NCI-H748 (cell line): ENCODE data around the gene PARD6B.
"Not testable (repeated sequence)": the region's sequence is repeated elsewhere in the genome, so short reads cannot be mapped to it uniquely, and the experiment has no call there.

Experiments used
- DNase-seq: peaks from one replicate; lab custom pipeline; 2025; ENCODE audit not compliant: unreplicated experiment; lab: John Stamatoyannopoulos, UW

The PARD6B gene

DNA sequence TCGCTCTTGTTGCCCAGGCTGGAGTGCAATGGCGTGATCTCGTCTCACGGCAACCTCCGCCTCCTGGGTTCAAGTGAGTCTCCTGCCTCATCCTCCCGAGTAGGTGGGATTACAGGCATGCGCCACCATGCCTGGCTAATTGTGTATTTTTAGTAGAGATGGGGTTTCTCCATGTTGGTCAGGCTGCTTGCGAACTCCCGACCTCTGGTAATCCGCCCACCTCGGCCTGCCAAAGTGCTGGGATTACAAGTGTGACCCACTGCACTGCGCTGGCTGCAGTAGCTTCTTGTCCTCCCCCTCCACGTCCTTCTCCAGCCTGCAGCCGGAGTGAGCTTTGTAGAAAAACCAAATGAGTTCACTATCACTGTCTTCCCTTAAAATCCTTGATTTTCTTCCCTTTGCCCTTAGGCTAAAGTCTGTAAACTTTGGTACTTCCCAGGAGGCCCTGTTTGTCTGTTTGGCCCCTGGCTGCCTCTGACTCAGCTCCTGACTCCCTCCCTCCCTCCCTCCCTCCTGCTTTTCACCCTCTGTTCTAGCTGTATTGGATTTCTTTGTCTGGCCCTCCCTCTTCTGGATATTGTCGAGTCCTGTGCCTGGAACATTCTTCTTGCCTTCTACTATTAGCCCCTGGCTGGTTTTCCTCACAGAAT is 12.9 kb downstream of the PARD6B start:
- no peak for DNase-seq

DNA sequence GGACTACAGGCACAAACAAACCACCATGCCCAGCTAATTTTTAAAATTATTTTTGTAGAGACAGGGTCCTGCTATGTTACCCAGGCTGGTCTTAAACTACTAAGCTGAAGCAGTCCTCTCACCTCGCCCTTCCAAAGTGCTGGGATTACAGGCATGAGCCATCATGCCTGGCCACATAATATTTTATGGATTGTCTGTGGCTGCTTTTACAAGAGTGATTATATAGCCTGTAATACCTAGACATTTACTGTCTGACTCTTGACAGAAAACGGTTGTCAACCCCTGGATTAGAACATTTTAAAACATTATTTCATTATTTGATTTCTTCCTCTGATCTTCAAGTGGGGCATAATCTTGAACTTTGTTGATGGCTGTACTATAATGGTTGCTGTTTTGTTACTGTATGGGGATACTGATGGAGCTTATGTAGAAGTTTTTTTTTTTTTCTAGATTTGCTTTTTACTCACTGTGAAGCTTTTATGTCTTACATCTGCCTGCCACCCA is 14.3 kb downstream of the PARD6B start:
- no peak for DNase-seq

DNA sequence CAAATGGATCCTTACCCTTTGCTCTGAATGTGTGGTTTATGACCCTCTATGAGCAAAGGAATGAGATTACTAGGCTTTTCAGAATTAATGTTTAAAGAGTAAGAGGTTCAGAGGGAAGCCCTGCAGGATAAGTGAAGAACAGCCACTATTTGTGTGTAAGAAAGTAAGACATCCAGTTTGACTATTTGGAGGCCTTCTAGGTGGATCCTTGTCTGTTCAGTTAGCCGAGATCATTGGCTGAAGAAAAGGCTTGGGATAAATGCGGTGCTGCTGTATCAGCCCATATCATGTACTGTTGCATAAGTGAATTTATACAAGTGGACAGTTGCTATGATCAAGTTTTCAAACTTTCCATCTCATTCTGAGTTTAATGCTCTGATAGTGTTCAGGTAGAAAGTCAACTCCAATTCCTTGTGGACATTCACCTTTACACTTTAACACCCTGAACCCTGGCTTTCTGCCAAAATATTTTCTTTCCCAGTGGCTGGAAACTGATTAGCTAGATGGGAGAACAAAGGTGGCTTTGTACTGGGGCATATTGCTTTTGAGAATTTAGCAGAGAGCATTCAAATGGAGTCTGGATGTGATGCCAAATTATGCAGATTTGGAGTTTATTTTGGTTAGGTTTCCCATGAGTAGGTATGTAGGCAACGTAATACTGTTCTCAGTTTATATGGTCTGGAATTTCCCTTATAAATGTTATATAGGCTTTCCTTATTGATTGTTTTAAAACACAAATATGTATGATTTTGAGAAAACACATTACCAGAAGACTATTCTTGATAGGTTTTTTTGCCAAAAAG is 15.0 kb downstream of the PARD6B start:
- DNase-seq: peak; percentile 10

DNA sequence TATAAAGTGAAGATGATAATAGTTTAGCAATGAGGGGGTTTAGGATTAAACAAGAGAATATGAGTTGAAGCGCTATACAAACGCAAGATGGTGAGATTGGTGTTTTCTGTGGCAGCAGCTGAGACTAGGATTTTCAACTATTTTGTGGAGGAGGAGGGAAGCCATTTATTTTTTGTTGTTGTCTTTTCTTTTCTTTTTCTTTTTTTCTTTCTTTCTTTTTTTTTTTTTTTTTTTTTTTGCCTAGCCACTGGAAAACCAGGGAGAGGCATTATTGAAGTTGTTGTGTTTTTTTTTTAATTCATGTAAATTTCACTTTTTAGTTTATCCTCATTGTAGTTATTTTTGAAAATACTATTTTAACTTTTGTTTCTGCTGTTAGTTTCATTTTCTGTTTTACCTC is 15.9 kb downstream of the PARD6B start:
- no peak for DNase-seq

DNA sequence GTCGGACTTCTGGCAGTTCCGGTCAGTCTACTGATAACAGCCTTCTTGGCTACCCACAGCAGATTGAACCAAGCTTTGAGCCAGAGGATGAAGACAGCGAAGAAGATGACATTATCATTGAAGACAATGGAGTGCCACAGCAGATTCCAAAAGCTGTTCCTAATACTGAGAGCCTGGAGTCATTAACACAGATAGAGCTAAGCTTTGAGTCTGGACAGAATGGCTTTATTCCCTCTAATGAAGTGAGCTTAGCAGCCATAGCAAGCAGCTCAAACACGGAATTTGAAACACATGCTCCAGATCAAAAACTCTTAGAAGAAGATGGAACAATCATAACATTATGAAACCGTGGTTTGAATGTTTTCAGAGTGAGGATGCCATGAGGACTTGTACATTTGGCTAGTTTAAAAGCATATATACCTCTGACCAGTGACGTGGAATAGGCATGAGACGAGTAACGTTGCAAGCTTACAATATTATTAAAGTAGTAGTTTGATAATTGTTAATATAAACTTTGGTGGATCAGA is 18.8 kb downstream of the PARD6B start:
- no peak for DNase-seq

DNA sequence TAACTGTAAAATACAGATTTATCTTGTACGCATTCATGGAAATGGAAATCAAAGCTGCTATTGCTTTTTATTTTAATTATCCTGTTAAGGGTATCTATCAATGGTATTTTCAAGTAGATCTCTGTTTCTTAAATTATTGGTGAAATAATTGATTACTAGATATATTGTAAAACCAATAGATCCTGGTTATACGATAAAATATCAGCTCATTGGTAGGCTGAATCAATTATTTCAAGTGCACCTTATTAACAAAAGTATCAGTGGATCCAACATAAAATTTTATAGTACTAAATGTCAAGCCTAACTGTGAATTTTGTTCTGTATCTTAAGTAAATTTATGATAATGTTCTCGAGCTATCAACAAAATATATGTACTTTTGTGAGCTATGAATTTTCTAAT is 21.8 kb downstream of the PARD6B start:
- no peak for DNase-seq

DNA sequence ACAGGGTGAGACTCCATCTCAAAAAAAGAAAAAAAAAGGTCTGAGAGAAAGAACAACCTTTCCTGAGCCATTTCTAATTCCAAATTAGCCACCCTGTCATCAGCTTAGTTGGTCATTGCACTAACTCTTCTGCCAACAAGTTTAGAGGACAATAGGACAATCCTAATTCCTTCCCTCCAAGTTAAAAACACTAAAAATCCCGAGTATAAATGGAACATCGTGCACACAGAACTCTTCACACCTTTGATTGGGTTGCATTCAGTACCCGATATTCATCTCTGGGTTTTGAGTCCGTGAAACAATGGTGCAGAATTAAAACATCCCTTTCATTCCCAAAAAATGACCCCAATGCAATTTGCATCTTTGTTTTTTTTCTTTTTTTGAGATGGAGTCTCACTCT is 23.0 kb downstream of the PARD6B start:
- DNase-seq: no peak

DNA sequence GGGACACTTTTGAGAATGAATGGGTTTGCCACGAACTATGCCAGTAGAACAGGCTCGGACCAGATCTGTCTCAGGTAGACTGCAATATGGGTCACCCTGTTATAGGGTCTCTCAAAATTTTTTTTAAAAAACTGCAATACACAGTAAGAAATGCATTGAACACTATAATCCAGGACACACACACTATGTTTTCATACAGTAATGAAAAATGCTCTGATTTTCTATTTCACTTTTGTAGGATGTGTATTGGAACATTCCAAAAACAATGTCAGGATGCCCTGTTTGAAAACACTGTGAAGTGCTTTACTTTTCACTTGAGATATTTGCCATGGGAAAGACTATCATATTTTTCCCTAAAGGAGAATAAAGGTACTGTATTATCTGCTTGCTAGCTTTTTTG is 25.1 kb downstream of the PARD6B start:
- DNase-seq: no peak

DNA sequence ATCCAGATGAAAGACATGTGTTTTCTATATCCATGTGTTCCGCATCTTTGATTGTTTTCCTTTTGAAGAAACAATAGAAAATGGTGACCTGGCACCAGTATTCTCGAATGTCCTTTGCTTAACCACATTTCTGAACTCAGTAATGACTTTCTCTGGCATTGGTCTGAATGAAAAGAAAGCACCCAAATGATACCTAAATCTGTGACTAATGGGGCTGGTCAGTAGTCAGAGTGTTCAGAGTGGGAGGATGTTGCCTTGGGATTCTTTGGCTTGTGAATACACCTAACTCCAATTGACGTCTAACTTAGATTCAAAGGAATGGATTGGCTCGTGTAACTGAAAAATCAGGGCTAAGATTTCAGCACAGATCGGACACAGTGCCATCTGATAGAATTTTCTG is 27.1 kb downstream of the PARD6B start:
- no peak for DNase-seq

DNA sequence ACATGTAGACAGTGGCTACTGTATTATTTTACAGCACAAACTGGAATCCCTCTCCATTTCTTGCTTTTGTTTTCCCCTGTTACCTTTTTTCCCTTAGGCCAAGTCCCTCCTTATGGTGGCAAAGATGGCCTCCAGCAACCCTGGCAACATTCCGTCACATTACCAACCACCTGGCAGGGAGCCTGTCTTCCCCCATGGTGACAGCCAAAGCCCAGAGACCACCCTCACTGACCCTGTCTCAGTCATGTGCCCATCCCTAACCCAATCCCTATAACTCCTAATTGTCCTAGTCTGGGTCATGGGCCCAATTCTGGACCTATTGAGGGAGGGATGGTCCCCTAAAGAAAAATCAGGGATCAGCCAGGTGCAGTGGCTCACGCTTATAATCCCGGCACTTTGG is 27.6 kb downstream of the PARD6B start:
- DNase-seq: no peak

DNA sequence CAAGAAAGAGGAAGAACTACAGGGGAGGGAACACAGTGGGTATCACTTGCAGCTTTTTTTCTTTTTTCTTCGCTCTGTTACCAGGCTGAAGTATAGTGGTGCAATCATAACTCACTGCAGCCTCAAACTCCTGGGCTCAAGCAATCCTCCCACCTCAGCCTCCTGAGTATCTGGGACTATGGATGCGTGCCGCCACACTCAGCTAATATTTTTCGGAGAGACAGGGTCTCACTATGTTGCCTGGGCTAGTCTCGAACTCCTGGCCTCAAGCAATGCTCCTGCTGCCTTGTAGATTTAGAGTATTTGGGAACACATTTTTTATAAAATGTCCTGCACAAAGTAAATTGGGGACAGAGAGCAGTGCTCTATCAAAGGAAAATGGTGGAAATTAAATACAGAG is 28.3 kb downstream of the PARD6B start:
- DNase-seq: no peak

DNA sequence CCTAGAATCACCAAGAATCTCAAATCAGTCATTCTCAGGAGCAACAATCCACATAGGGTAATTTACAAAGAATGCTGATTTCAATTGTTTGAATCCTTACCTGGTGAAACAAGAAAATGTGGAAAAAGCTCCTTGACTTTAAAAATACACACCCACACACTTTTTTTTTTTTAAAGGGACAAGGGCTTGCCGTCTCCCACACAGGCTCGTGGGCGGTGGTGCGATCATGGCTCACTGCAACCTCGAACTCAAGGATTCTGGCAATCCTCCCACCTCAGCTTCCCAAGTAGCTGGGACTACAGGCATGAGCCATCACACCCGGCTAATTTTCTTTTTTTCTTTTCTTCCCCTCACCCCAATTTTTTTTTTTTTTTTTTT is 30.7 kb downstream of the PARD6B start:
- DNase-seq: no peak

DNA sequence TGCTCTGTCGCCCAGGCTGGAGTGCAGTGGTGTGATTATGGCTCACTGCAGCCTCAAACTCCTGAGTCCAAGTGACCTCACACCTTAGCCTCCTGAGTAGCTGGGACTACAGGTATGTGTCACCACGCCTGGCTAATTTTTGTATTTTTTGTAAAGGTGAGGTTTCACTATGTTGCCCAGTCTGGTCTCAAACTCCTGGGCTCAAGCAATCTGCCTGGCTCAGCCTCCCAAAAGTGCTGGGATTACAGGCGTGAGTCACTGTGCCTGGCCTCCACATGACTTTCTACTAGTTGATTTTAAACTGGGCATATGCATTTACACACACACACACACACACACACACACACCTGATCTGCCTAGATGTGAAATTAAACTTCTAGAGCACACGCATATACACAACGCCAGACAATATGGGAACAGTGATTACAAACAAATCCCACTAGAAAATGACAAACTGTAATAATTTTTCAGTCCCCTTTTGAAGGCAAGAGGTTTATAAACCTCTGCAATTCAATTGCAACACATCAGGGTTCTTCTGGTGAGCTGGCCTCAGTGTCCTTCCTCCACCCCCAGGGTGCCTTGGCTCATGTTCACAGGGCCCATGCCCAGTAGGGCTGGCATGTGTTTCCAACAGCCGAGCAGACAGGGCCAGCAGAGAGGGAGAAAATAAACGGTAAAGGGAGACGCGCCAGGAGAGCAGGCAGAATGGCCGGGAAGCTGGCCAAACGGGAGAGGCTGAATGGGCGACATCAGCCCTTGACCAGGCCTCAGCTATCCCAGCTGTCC is 31.2 kb downstream of the PARD6B start:
- no peak for DNase-seq

DNA sequence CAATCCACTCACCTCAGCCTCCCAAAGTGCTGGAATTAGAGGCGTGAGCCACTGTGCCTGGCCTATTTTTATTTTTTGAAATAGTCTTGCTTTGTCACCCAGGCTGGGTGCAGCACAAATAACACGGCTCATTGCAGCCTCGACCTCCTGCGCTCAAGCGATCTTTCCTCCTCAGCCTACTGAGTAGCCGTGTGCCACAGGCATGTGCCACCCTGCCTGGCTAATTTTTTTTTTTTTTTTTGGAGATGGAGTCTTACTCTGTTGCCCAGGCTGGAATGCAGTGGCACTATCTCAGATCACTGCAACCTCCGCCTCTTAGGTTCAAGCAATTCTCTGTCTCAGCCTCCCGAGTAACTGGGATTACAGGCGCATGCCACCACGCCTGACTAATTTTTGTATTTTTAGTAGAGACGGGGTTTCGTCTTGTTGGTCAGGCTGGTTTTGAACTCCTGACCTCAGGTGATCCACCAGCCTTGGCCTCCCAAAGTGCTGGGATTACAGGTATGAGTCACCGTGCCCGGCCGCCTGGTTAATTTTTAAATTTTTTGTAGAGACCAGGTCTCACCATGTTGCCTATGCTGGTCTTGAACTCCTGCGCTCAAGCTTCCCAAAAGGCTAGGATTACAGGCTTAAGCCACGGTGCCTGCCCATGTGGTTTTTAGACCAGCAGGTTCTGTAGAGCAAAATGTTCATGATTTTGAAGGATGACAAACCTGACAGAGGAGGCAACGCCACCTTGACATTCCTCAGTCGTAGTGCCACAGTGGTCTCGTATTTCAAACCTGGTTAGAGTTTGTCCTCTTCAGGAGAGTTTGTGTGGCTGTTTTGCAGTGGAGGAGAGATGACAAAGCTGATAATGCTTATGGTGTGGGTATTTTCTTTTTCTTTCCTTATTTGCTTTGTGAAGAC is 32.4 kb downstream of the PARD6B start:
- not testable (repeated sequence) for DNase-seq

DNA sequence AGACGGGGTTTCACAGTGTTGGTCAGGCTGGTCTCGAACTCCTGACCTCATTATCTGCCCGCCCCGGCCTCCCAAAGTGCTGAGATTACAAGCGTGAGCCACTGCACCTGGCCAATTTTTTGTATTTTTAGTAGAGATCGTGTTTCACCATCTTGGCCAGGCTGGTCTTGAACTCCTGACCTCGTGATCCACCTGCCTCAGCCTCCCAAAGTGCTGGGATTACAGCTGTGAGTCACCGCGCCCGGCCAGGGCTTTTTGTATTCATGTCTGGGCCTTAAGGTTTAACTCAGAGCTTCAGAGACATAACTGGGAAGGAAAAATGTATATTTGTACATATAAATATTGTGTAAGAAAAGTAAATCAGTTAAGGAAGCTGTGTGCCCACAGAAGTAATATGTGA is 33.9 kb downstream of the PARD6B start:
- not testable (repeated sequence) for DNase-seq

DNA sequence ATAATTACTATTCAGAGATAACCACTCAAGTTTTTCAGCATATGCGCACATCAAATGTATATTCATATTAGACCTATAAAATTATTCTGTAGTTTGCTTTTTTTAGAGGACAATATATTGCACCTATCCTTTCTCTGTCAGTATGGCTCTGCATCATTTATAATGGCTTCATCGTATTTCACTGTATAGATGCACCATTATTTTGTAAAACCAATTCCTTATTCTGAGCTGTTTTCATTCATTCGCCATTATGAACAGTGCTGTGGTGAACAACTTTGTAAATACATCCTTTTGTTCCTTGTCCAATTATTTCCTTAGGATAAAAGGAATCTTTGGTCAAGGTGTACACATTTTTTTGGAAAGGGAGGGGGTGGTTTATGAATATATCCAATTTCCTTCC is 34.3 kb downstream of the PARD6B start:
- DNase-seq: no peak

DNA sequence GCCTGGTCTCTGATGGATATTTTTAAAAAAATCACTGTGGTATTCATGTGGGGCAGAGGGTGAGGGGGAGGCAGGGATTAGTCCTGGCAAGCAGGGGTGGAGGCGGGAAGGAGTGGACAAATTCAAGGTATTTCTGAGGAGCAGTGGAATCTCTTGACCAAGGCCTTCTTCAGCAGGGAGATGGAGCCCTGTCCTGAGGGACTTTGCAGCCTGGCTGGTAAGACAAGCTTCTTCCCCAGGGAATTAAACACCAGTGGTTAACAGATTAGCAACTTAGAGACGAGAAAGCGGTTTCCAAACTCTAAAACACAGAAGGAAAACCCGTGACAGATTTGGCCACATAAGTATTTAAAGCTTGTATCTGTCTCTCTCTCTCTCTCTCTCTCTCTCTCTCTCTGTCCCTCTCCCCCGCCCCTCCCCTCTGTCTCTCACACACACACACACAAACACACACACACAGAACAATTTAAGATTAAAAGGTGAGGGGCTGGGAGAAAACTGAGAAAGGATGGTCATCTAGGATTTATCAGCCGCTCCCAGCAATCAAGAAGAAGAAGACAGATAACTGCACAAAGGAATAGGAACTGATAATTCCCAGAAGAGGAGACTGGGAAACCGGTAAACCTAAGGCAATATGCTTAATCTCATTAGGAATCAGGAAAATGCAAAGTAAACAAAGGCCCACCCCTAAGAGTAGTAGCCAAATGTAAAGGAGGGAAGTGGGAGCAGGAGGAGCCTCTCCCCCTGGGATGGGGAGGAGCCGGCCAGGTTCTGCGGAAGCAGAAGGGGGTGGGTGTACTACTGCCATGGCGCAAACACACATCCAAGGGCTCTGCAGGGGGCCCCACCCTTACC is 35.8 kb downstream of the PARD6B start:
- DNase-seq: not testable (repeated sequence)

DNA sequence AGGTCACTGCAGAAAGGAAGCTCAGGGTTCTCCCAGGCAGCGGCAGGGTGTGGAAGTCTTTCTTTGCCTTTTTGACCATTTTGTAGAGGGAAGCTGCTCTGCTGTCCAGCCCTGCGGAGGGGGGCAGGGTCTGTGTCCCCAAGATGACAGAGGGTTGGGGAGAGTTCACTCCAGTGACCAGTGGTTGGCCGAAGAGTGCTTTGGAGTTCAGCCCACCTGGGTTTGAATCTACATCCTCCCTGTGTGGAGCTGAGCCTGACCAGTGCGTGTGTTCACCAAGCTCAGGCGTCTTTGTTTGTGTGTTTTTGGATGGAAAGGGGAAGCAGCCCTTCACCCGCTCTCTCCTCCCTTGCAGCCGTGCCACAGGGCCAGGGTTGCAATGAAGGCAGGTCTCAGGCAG is 37.6 kb downstream of the PARD6B start:
- DNase-seq: not testable (repeated sequence)

DNA sequence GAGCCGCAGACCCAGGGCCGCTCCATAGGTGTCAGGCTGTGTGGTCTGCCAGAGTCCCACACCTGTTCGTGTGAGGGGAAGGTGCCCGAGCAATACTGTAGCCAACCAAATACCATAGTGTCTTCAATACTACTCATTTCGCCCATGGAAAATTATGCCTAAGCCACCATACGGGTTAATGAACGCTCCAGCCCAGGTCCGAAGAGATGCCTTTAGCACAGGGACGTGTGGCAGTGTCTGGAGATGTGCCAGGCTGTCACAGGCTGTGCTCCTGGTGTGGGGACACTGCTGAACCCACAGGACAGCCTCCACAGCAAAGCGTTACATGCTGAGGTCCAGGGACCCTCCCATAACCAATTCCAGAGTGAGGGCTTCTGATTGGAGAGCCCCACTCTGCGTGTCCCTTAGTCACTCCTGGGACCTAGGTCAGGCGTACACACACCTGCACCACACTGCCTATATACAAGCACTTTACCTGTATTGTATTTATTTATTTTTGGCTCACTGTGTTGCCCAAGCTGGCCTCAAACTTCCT is 38.2 kb downstream of the PARD6B start:
- not testable (repeated sequence) for DNase-seq
